ENCODE measurements around the gene SPAG4. TPM values are rescaled to one million over a fixed set of nuclear protein-coding genes. Genes with fewer than 3 reads are reported as not detected.

Gene SPAG4
- total RNA-seq, 1 donor: 5.6 TPM

- DNase-seq (ENCODE audit: low read depth): no peak
- no peak for TF ChIP-seq CTCF (IDR thresholded peaks at IDR 0.05; ENCODE audit: insufficient read depth, low read depth, low read length)
- H3K4me3 ChIP-seq (ENCODE audit: low read depth, low read length): no peak overlapping the region
Observed at GRCh38 chr20:35578469-35578868, 37.2 kb upstream of the SPAG4 start.

- TF ChIP-seq CTCF (IDR thresholded peaks at IDR 0.05; ENCODE audit: insufficient read depth, low read depth, low read length): no peak
- no peak overlapping the region for H3K4me3 ChIP-seq (ENCODE audit: low read depth, low read length)
- DNase-seq (ENCODE audit: low read depth): no peak
Observed at GRCh38 chr20:35579196-35579595, 36.4 kb upstream of the SPAG4 start.

- no peak for TF ChIP-seq CTCF (IDR thresholded peaks at IDR 0.05; ENCODE audit: insufficient read depth, low read depth, low read length)
- no peak overlapping the region for H3K4me3 ChIP-seq (ENCODE audit: low read depth, low read length)
- DNase-seq (ENCODE audit: low read depth): no peak
Observed at GRCh38 chr20:35582131-35582530, 33.5 kb upstream of the SPAG4 start.

GRCh38 chr20:35582741-35583404, 32.8 kb upstream of the SPAG4 start:
- H3K4me3 ChIP-seq (ENCODE audit: low read depth, low read length): no peak overlapping the region
- TF ChIP-seq CTCF (IDR thresholded peaks at IDR 0.05; ENCODE audit: insufficient read depth, low read depth, low read length): no peak
- DNase-seq (ENCODE audit: low read depth): no peak

- H3K4me3 ChIP-seq (ENCODE audit: low read depth, low read length): no peak overlapping the region
- DNase-seq (ENCODE audit: low read depth): no peak
- TF ChIP-seq CTCF (IDR thresholded peaks at IDR 0.05; ENCODE audit: insufficient read depth, low read depth, low read length): no peak
Observed at GRCh38 chr20:35583636-35584560, 31.7 kb upstream of the SPAG4 start.

GRCh38 chr20:35586751-35587425, 28.7 kb upstream of the SPAG4 start:
- no peak for TF ChIP-seq CTCF (IDR thresholded peaks at IDR 0.05; ENCODE audit: insufficient read depth, low read depth, low read length)
- no peak for DNase-seq (ENCODE audit: low read depth)
- no peak overlapping the region for H3K4me3 ChIP-seq (ENCODE audit: low read depth, low read length)
